NCI-H2107 (cell line): Measurements from ENCODE around the gene PIANP.

Experiments used
- DNase-seq: peaks from one replicate; lab custom pipeline; 2025; lab: John Stamatoyannopoulos, UW

Gene PIANP

GRCh38 chr12:6667559-6668210 lies 32.9 kb downstream of the PIANP start:
- DNase-seq, result no peak

GRCh38 chr12:6666211-6666610 lies 34.4 kb downstream of the PIANP start:
- no peak for DNase-seq

GRCh38 chr12:6664902-6665301 lies 35.7 kb downstream of the PIANP start:
- DNase-seq, result no peak

- peak; percentile 98 for DNase-seq
Measured at GRCh38 chr12:6662906-6663742, 37.5 kb downstream of the PIANP start, which contains the start of gene ING4. Gene ING4 (minus strand): TSS chr12:6663119. CDS start chr12:6663101, 18 bp downstream.

GRCh38 chr12:6662602-6662905 lies 38.1 kb downstream of the PIANP start:
- no peak for DNase-seq

GRCh38 chr12:6653987-6654386 lies 46.6 kb downstream of the PIANP start:
- no peak for DNase-seq

- no peak for DNase-seq
Measured at GRCh38 chr12:6653342-6653741, 47.3 kb downstream of the PIANP start.

GRCh38 chr12:6652391-6652790 lies 48.2 kb downstream of the PIANP start:
- no peak for DNase-seq

GRCh38 chr12:6650832-6651231 lies 49.8 kb downstream of the PIANP start:
- DNase-seq, result no peak

- no peak for DNase-seq
Measured at GRCh38 chr12:6647083-6647604, 53.5 kb downstream of the PIANP start, which contains the start of gene ACRBP. Gene ACRBP (minus strand): TSS chr12:6647432. CDS start chr12:6647366, 66 bp downstream.

GRCh38 chr12:6646276-6647082 lies 54.1 kb downstream of the PIANP start:
- no peak for DNase-seq

- no peak for DNase-seq
Measured at GRCh38 chr12:6644903-6645302, 55.7 kb downstream of the PIANP start.

- no peak for DNase-seq
Measured at GRCh38 chr12:6644257-6644596, 56.4 kb downstream of the PIANP start.
